IMR-90 (cell line): ENCODE data around the gene GMCL2. TPM values are rescaled to one million over a fixed set of nuclear protein-coding genes. Genes with fewer than 3 reads are reported as not detected.

ENCODE experiments used
- ATAC-seq: fragments of 200-7000 bp; cut with Tn5 transposase; 2 replicates; pipeline ENCODE4 v1.9.1; 2020; ENCODE audit warnings: low read depth, mild to moderate bottlenecking, moderate library complexity
- BruUV-seq: library from RNA; stranded (reverse); fragments of 400-500 nt; replicated peaks from 2 replicates; lab custom pipeline; 2021; lab: Mats Ljungman, UMichigan
- CTCF ChIA-PET: fragments of 300-600 bp; formaldehyde crosslinking; extraction: SDS; loops from one replicate; lab custom pipeline; 2021; ENCODE audit warnings: antibody characterized with exemption; lab: Yijun Ruan, JAX
- POLR2A ChIA-PET: fragments of 300-600 bp; sonication (Branson Sonifier 250); formaldehyde crosslinking; loops from one replicate; lab custom pipeline; 2022; ENCODE audit warnings: antibody characterized with exemption; ENCODE audit not compliant: unreplicated experiment; lab: Charles Lee
- DNase-seq: peaks from one replicate; pipeline ENCODE4 v3.0.0; 2013
- H2AFZ ChIP-seq: replicated peaks from 2 replicates; pipeline ENCODE3; 2013; ENCODE audit warnings: low read length, mild to moderate bottlenecking; ENCODE audit not compliant: poor library complexity
- H2AK5ac ChIP-seq: 2 replicates; pipeline ENCODE4 v1.6.1; 2013; ENCODE audit warnings: low read depth, low read length, inconsistent platforms
- H2AK9ac ChIP-seq: replicated peaks from 2 replicates; pipeline ENCODE3; 2013; ENCODE audit warnings: mild to moderate bottlenecking, low read depth, low read length, moderate library complexity; ENCODE audit not compliant: poor library complexity
- H2BK120ac ChIP-seq: 2 replicates; pipeline ENCODE4 v1.6.1; 2013; ENCODE audit warnings: low read depth, low read length, inconsistent platforms
- H2BK15ac ChIP-seq: 3 replicates; pipeline ENCODE4 v1.6.1; 2013; ENCODE audit warnings: low read depth, low read length, inconsistent platforms
- H2BK20ac ChIP-seq: 2 replicates; pipeline ENCODE4 v1.6.1; 2013; ENCODE audit warnings: low read depth, mild to moderate bottlenecking, inconsistent platforms, low read length, moderate library complexity
- H2BK5ac ChIP-seq: 2 replicates; pipeline ENCODE4 v1.6.1; 2013; ENCODE audit warnings: mild to moderate bottlenecking, low read depth, low read length, inconsistent platforms; ENCODE audit not compliant: poor library complexity, severe bottlenecking
- H3K14ac ChIP-seq: replicated peaks from 2 replicates; pipeline ENCODE4 v1.6.1; 2013; ENCODE audit warnings: low read depth, low read length, inconsistent platforms
- H3K18ac ChIP-seq: 2 replicates; pipeline ENCODE4 v1.6.1; 2013; ENCODE audit warnings: low read depth, low read length, control low read depth
- H3K23ac ChIP-seq: 2 replicates; pipeline ENCODE4 v1.6.1; 2013; ENCODE audit warnings: low read depth, low read length, inconsistent platforms
- H3K27ac ChIP-seq: 2 replicates; pipeline ENCODE4 v1.5.1; 2013; ENCODE audit warnings: mild to moderate bottlenecking, control low read depth, low read length; ENCODE audit not compliant: insufficient read depth
- H3K27me3 ChIP-seq: 2 replicates; pipeline ENCODE4 v1.6.1; 2013; ENCODE audit warnings: low read length; ENCODE audit not compliant: control insufficient read depth, insufficient read depth
- H3K36me3 ChIP-seq: 2 replicates; pipeline ENCODE4 v1.6.1; 2013; ENCODE audit warnings: low read length, mixed read lengths; ENCODE audit not compliant: control insufficient read depth, insufficient read depth
- H3K4ac ChIP-seq: 2 replicates; pipeline ENCODE4 v1.6.1; 2013; ENCODE audit warnings: low read depth, low read length, inconsistent platforms
- H3K4me1 ChIP-seq: 2 replicates; pipeline ENCODE4 v1.6.1; 2013; ENCODE audit warnings: low read length, mixed read lengths; ENCODE audit not compliant: control insufficient read depth, insufficient read depth
- H3K4me2 ChIP-seq: 2 replicates; pipeline ENCODE4 v1.6.1; 2013; ENCODE audit warnings: low read depth, mild to moderate bottlenecking, control low read depth, low read length, moderate library complexity
- H3K4me3 ChIP-seq: 2 replicates; pipeline ENCODE4 v1.5.1; 2013; ENCODE audit warnings: low read depth, mild to moderate bottlenecking, control low read depth, low read length, moderate library complexity; ENCODE audit not compliant: insufficient read depth
- H3K56ac ChIP-seq: 2 replicates; pipeline ENCODE4 v1.6.1; 2013; ENCODE audit warnings: low read length, inconsistent platforms; ENCODE audit not compliant: insufficient read depth; ENCODE audit errors: extremely low read depth
- H3K79me1 ChIP-seq, 2 experiments: 2 replicates each; pipeline ENCODE4 v1.6.1; 2013; ENCODE audit warnings: low read length in 2 of 2, inconsistent platforms in 1 of 2, low read depth in 1 of 2
- H3K9ac ChIP-seq: 2 replicates; pipeline ENCODE4 v1.6.1; 2013; ENCODE audit warnings: low read depth, low read length, control low read depth
- H3K9me1 ChIP-seq: 2 replicates; pipeline ENCODE4 v1.6.1; 2013; ENCODE audit warnings: low read length, inconsistent platforms; ENCODE audit not compliant: insufficient read depth
- H3K9me3 ChIP-seq: 2 replicates; pipeline ENCODE4 v1.6.1; 2013; ENCODE audit warnings: low read length; ENCODE audit not compliant: control insufficient read depth, insufficient read depth
- H4K20me1 ChIP-seq: 2 replicates; pipeline ENCODE4 v1.6.1; 2013; ENCODE audit warnings: low read length, inconsistent platforms; ENCODE audit not compliant: insufficient read depth
- H4K5ac ChIP-seq: 2 replicates; pipeline ENCODE4 v1.6.1; 2013; ENCODE audit warnings: mild to moderate bottlenecking, low read depth, low read length, control low read depth
- H4K8ac ChIP-seq, 2 experiments: 2 replicates each; pipeline ENCODE4 v1.6.1; 2013; ENCODE audit warnings: low read depth in 2 of 2, low read length in 2 of 2, control low read depth in 1 of 2, inconsistent platforms in 1 of 2
- H4K91ac ChIP-seq: 2 replicates; pipeline ENCODE4 v1.6.1; 2013; ENCODE audit warnings: low read depth, low read length, inconsistent platforms; ENCODE audit not compliant: insufficient read depth
- BHLHE40 ChIP-seq: fragments of 150-350 bp; IDR thresholded peaks from 2 replicates; pipeline ENCODE4 v1.6.1; 2016; ENCODE audit warnings: mild to moderate bottlenecking, low read depth, low read length
- CEBPB ChIP-seq: IDR thresholded peaks from 2 replicates; pipeline ENCODE4 v1.6.1; 2012; ENCODE audit warnings: low read depth, low read length, improper control_type of control experiment
- CHD1 ChIP-seq: IDR thresholded peaks from 2 replicates; pipeline ENCODE4 v1.6.1; 2012; ENCODE audit warnings: low read depth, low read length, improper control_type of control experiment
- FOS ChIP-seq: fragments of 150-350 bp; IDR thresholded peaks from 2 replicates; pipeline ENCODE4 v1.6.1; 2016; ENCODE audit warnings: low read depth, low read length
- MAFK ChIP-seq: IDR thresholded peaks from 2 replicates; pipeline ENCODE4 v1.6.1; 2012; ENCODE audit warnings: low read depth, low read length, improper control_type of control experiment
- MAZ ChIP-seq: IDR thresholded peaks from 2 replicates; pipeline ENCODE4 v1.6.1; 2012; ENCODE audit warnings: low read depth, mild to moderate bottlenecking, low read length, improper control_type of control experiment, moderate library complexity, borderline replicate concordance
- MXI1 ChIP-seq: IDR thresholded peaks from 2 replicates; pipeline ENCODE4 v1.6.1; 2012; ENCODE audit warnings: low read depth, mild to moderate bottlenecking, low read length, moderate library complexity, borderline replicate concordance
- NFE2L2 ChIP-seq: fragments of 150-350 bp; IDR thresholded peaks from 2 replicates; pipeline ENCODE4 v1.6.1; 2016; ENCODE audit warnings: low read depth, mild to moderate bottlenecking, low read length
- POLR2A ChIP-seq: IDR thresholded peaks from 2 replicates; pipeline ENCODE4 v1.6.1; 2012; ENCODE audit warnings: mild to moderate bottlenecking, low read depth, low read length
- RAD21 ChIP-seq: IDR thresholded peaks from 2 replicates; pipeline ENCODE4 v1.6.1; 2012; ENCODE audit warnings: low read length, improper control_type of control experiment
- RCOR1 ChIP-seq: IDR thresholded peaks from 2 replicates; pipeline ENCODE4 v1.6.1; 2012; ENCODE audit warnings: mild to moderate bottlenecking, low read length, improper control_type of control experiment; ENCODE audit not compliant: insufficient replicate concordance
- RFX5 ChIP-seq: IDR thresholded peaks from 2 replicates; pipeline ENCODE4 v1.8.0; 2012; ENCODE audit warnings: low read depth, mild to moderate bottlenecking, low read length, moderate library complexity
- SMC3 ChIP-seq: fragments of 150-350 bp; IDR thresholded peaks from 2 replicates; pipeline ENCODE4 v1.6.1; 2016; ENCODE audit warnings: low read depth, mild to moderate bottlenecking, antibody characterized with exemption, low read length, moderate library complexity
- WGBS, 2 experiments: methylation state at CpG; one replicate each; pipeline versions ENCODE4 v1.1.5 to v1.1.7; 2013; ENCODE audit warnings: missing lambda C conversion rate in 2 of 2; ENCODE audit not compliant: insufficient read length in 1 of 2; ENCODE audit errors: extremely low coverage in 2 of 2; 5-methylcytosine and 5-hydroxymethylcytosine counted together
- dilution Hi-C: fragments of 300-500 bp; cut with HindIII; formaldehyde crosslinking; loops from one replicate; pipeline ENCODE4 v1.14.3; 2018; ENCODE audit warnings: low sequenced_read_pairs; ENCODE audit not compliant: unreplicated experiment
- in situ Hi-C: fragments of 300-500 bp; cut with MboI; formaldehyde crosslinking; loops from 3 replicates; pipeline ENCODE4 v1.14.3; 2019; ENCODE audit warnings: low sequenced_read_pairs, inconsistent platforms, mixed read lengths
- intact Hi-C: fragments of 100-400 bp; cut with micrococcal nuclease; formaldehyde crosslinking; loops from 2 replicates; pipeline ENCODE4 v1.10.0; 2022
- polyA plus RNA-seq, 3 experiments: library from polyadenylated mRNA; depleted of rRNA; stranded (reverse); fragments of >200 nt; gene quantifications; 2 replicates each; pipeline ENCODE4 v1.2.3, GENCODE V29; 2012; ENCODE audit warnings: low replicate concordance in 1 of 3
- total RNA-seq: library from RNA; depleted of rRNA; stranded (reverse); fragments of >200 nt; gene quantifications from 2 replicates; pipeline ENCODE4 v1.2.3, GENCODE V29; 2012
- TF ChIP-seq, protein P1 (sequence below): fragments of 150-350 bp; IDR thresholded peaks from 2 replicates; pipeline ENCODE4 v1.6.1; 2017; ENCODE audit warnings: mild to moderate bottlenecking, antibody characterized with exemption, low read length, low read depth
- TF ChIP-seq, protein P2 (sequence below): conservative IDR thresholded peaks from 2 replicates; pipeline ENCODE4 v1.5.1; 2012; ENCODE audit warnings: mild to moderate bottlenecking, low read depth, low read length, improper control_type of control experiment
- TF ChIP-seq, protein P3 (sequence below): fragments of 150-350 bp; IDR thresholded peaks from 2 replicates; pipeline ENCODE4 v1.6.1; 2016; ENCODE audit warnings: low read depth, mild to moderate bottlenecking, low read length, moderate library complexity, borderline replicate concordance

Gene GMCL2
- total and polyA plus RNA-seq, 2 of the 4 experiments (the other 2 are of a cell fraction), result not detected

DNA sequence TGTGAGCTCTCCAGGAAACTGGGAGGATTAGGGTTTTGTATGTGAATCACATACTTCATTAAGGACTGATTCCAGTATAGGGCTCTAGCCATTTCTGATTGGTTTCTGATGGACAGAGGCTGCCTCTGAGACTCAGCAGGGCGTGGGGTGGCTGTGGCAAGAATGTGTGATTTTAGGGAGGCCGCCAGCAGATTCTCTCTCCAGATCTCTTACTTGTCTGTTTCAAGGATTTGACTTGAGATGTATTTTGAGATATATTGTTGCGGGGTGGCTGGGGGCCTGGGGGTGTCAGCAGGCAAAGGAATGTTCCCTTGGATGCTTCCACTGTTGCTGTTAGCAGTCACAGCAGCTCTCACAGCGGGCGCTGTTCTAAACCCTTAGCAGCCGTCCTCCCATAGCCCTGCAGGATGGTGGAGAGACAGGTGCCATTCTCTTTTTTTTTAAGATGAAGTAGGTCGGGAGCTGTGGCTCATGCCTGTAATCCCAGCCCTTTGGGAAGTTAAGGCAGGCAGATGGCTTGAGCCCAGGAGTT is 9.2 kb upstream of the GMCL2 start:
- intact Hi-C loops (no loop called here), dilution Hi-C loops (no loop called here), in situ Hi-C loops (no loop called here)
- H2AK9ac ChIP-seq, result no peak overlapping the region
- BruUV-seq, result no TSS peak
- CTCF ChIA-PET, result interaction anchor here (0.6 to 1.2 kb wide), 2 partner anchors 10 to 12 kb away, joined by 3 read pairs; no protein-coding TSS in a partner anchor
- H3K9me1 ChIP-seq, result no peaks in the 10 kb centered on the region
- no peak; the same call in 1 of the 2 replicates for ATAC-seq
- peaks cover 5% of the 10 kb centered on the region; the same call in 1 of the 2 replicates for H3K9me3 ChIP-seq
- no peak overlapping the region for H2BK120ac ChIP-seq
- H3K4me2 ChIP-seq, result no peak overlapping the region
- H4K20me1 ChIP-seq, result no peaks in the 10 kb centered on the region
- H3K4me1 ChIP-seq, result no peaks in the 10 kb centered on the region
- no peak overlapping the region for H3K56ac ChIP-seq
- no peak overlapping the region for H3K23ac ChIP-seq
- POLR2A ChIA-PET, result no interaction called here
- DNase-seq, result no peak
- no peak overlapping the region for H4K5ac ChIP-seq
- no peak overlapping the region for H2BK15ac ChIP-seq
- no peak overlapping the region for H3K9ac ChIP-seq
- no CpG with 5 or more reads among the region's 7 CpGs for WGBS, 2 experiments
- no peak overlapping the region for H2AFZ ChIP-seq
- no peak overlapping the region for H3K4ac ChIP-seq
- no peak overlapping the region for H3K4me3 ChIP-seq
- no peak overlapping the region for H4K8ac ChIP-seq
- TF ChIP-seq NFE2L2, result no peak
- no peak for TF ChIP-seq RAD21
- TF ChIP-seq, protein P1, sequence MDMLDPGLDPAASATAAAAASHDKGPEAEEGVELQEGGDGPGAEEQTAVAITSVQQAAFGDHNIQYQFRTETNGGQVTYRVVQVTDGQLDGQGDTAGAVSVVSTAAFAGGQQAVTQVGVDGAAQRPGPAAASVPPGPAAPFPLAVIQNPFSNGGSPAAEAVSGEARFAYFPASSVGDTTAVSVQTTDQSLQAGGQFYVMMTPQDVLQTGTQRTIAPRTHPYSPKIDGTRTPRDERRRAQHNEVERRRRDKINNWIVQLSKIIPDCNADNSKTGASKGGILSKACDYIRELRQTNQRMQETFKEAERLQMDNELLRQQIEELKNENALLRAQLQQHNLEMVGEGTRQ, result no peak
- no peak for TF ChIP-seq CEBPB
- no peak for TF ChIP-seq MAZ
- TF ChIP-seq FOS, result no peak
- no peak for TF ChIP-seq BHLHE40
- TF ChIP-seq MXI1, result no peak
- TF ChIP-seq RFX5, result no peak
- no peak for TF ChIP-seq SMC3
- TF ChIP-seq POLR2A, result no peak
- TF ChIP-seq RCOR1, result no peak
- TF ChIP-seq, protein P2, sequence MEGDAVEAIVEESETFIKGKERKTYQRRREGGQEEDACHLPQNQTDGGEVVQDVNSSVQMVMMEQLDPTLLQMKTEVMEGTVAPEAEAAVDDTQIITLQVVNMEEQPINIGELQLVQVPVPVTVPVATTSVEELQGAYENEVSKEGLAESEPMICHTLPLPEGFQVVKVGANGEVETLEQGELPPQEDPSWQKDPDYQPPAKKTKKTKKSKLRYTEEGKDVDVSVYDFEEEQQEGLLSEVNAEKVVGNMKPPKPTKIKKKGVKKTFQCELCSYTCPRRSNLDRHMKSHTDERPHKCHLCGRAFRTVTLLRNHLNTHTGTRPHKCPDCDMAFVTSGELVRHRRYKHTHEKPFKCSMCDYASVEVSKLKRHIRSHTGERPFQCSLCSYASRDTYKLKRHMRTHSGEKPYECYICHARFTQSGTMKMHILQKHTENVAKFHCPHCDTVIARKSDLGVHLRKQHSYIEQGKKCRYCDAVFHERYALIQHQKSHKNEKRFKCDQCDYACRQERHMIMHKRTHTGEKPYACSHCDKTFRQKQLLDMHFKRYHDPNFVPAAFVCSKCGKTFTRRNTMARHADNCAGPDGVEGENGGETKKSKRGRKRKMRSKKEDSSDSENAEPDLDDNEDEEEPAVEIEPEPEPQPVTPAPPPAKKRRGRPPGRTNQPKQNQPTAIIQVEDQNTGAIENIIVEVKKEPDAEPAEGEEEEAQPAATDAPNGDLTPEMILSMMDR, result no peak
- TF ChIP-seq, protein P3, sequence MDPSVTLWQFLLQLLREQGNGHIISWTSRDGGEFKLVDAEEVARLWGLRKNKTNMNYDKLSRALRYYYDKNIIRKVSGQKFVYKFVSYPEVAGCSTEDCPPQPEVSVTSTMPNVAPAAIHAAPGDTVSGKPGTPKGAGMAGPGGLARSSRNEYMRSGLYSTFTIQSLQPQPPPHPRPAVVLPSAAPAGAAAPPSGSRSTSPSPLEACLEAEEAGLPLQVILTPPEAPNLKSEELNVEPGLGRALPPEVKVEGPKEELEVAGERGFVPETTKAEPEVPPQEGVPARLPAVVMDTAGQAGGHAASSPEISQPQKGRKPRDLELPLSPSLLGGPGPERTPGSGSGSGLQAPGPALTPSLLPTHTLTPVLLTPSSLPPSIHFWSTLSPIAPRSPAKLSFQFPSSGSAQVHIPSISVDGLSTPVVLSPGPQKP, result no peak
- no peak for TF ChIP-seq CHD1
- no peak for TF ChIP-seq MAFK
- H4K91ac ChIP-seq, result no peak overlapping the region
- peaks cover 23% of the 10 kb centered on the region; the same call in 1 of the 2 replicates for H3K27me3 ChIP-seq
- no peak overlapping the region for H3K27ac ChIP-seq
- no peaks in the 10 kb centered on the region for H3K36me3 ChIP-seq
- H2BK20ac ChIP-seq, result no peak overlapping the region
- H3K18ac ChIP-seq, result no peak overlapping the region
- no peak overlapping the region for H3K14ac ChIP-seq
- no peak overlapping the region for H2AK5ac ChIP-seq
- no peaks in the 10 kb centered on the region for H3K79me1 ChIP-seq
- no peak overlapping the region for H2BK5ac ChIP-seq
